Endothelial cell (in vitro differentiated cells): Measurements from ENCODE around the gene BCOR. TPM values are rescaled to one million over a fixed set of nuclear protein-coding genes. Genes with fewer than 3 reads are reported as not detected.

Experiments
- DNase-seq: peaks from one replicate; pipeline ENCODE4 v3.0.0; 2021; ENCODE audit warnings: low spot score
- H3K27ac Mint-ChIP-seq: one replicate; pipeline ENCODE4 v1.8.0; 2021; ENCODE audit warnings: mixed read lengths, inconsistent platforms; ENCODE audit not compliant: unreplicated experiment
- H3K27me3 Mint-ChIP-seq: one replicate; pipeline ENCODE4 v1.8.0; 2021; ENCODE audit warnings: mild to moderate bottlenecking, moderate library complexity, mixed read lengths, inconsistent platforms; ENCODE audit not compliant: unreplicated experiment
- H3K36me3 Mint-ChIP-seq: one replicate; pipeline ENCODE4 v1.8.0; 2021; ENCODE audit warnings: mild to moderate bottlenecking, low read depth, mixed read lengths, inconsistent platforms; ENCODE audit not compliant: unreplicated experiment
- H3K4me1 Mint-ChIP-seq: one replicate; pipeline ENCODE4 v1.8.0; 2021; ENCODE audit warnings: mild to moderate bottlenecking, mixed read lengths, inconsistent platforms; ENCODE audit not compliant: unreplicated experiment
- H3K4me3 Mint-ChIP-seq: one replicate; pipeline ENCODE4 v1.8.0; 2021; ENCODE audit warnings: mild to moderate bottlenecking, mixed read lengths, inconsistent platforms; ENCODE audit not compliant: unreplicated experiment
- H3K9me3 Mint-ChIP-seq: one replicate; pipeline ENCODE4 v1.8.0; 2021; ENCODE audit warnings: mixed read lengths, inconsistent platforms; ENCODE audit not compliant: unreplicated experiment
- total RNA-seq: library from RNA; stranded (reverse); fragmentation: NEBNext Ultra II Directional; extraction: Animal tissue kit (Norgen Biotek cat#: 25700); gene quantifications from one replicate; pipeline ENCODE4 v1.2.1, GENCODE V29; 2021; ENCODE audit not compliant: unreplicated experiment
- TF ChIP-seq, protein P1 (sequence below): fragments of 200-600 bp; sonication (generic); IDR thresholded peaks from one replicate; pipeline ENCODE4 v1.5.0; 2021; ENCODE audit warnings: antibody characterized with exemption; ENCODE audit not compliant: unreplicated experiment

The BCOR gene
- total RNA-seq, 1 donor from 2014 or later, result 34.5 TPM

DNA sequence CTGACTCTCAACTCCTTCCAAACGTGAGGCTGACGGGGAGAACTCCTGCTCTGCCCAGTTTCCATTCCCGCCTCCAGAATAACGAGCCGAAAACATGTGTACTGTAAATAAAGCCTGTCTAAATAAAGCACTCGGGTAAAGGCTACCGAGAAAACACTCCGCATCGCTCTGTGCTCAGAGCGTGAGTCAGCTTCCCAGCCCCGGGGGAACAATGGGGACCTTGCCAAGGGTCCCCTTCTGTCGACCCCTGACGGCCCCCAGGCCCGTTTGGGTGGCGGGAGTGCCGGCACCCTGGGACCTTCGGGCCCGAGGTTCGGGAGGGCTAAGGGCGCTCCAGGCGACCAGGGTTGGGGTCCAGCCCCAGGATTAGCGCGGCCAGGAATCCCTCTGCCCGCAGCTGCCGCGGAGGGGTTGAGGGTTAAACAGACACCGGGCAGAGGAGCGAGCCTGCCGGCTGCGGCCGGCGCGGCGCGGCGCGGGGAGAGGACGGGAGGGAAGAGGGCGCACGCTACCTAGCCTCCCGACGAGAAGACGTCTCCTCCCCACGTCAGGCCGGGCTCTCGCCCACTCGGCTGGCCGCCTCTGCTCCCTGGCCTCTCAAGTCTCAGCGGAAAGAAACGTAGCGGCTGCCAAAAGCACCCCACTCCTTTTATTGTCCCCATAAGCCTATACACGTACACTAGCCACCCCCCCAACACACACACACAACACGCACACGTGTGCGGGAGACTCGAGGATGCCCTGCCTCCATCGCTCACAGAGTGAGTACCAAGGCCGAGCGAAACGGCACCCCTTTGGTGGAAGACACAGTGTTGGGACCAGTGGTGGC lies 85.5 kb downstream of the BCOR start:
- H3K36me3 Mint-ChIP-seq, result no peaks in the 10 kb centered on the region
- TF ChIP-seq, protein P1, sequence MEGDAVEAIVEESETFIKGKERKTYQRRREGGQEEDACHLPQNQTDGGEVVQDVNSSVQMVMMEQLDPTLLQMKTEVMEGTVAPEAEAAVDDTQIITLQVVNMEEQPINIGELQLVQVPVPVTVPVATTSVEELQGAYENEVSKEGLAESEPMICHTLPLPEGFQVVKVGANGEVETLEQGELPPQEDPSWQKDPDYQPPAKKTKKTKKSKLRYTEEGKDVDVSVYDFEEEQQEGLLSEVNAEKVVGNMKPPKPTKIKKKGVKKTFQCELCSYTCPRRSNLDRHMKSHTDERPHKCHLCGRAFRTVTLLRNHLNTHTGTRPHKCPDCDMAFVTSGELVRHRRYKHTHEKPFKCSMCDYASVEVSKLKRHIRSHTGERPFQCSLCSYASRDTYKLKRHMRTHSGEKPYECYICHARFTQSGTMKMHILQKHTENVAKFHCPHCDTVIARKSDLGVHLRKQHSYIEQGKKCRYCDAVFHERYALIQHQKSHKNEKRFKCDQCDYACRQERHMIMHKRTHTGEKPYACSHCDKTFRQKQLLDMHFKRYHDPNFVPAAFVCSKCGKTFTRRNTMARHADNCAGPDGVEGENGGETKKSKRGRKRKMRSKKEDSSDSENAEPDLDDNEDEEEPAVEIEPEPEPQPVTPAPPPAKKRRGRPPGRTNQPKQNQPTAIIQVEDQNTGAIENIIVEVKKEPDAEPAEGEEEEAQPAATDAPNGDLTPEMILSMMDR, result no peak
- H3K27ac Mint-ChIP-seq, result peak overlapping the region; percentile 52
- H3K27me3 Mint-ChIP-seq, result peaks cover 7% of the 10 kb centered on the region
- H3K9me3 Mint-ChIP-seq, result no peaks in the 10 kb centered on the region
- H3K4me3 Mint-ChIP-seq, result peak overlapping the region; percentile 73
- DNase-seq, result peak; percentile 9
- H3K4me1 Mint-ChIP-seq, result peaks cover 27% of the 10 kb centered on the region

DNA sequence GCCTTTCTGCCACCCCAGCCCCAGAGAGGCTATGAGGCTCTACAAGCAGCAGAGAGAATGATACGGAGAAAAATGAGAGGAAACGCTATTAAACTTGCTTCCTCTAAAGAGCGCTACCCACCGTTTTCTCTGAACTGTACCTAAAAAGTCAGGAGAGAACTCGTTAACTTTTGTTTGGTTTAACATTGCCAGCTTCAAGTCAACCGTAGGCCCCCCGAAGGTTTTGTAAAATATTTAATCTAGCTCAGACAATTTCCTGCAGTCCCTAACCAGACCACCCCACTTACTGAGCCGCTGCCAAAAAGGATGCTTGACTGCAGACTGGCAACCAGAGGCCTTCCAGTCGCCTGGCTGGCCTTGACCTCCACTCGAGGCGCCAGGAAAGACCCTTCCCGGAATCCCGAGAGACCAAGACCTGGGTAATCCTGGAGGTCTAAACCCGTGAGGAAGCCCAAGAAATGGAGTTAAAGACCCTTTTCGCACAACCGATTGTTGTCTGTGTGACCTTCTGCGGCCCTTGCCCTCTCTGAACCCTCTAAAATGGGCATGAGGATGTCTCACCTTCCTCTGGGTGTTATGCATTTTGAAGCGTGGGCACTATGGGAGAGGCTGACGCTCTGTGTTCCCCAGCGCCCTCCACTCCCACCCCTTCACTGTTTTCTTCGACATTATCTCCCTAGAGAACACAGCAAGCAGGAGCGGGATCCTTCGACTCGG lies 86.3 kb downstream of the BCOR start:
- Mint-ChIP-seq H3K9me3 (no peaks in the 10 kb centered on the region), H3K27ac (peak overlapping the region; percentile 52), H3K36me3 (no peaks in the 10 kb centered on the region), H3K27me3 (peaks cover 6% of the 10 kb centered on the region), H3K4me1 (peaks cover 33% of the 10 kb centered on the region), H3K4me3 (no peak overlapping the region)
- TF ChIP-seq, protein P1, result no peak
- peak; percentile 3 for DNase-seq

DNA sequence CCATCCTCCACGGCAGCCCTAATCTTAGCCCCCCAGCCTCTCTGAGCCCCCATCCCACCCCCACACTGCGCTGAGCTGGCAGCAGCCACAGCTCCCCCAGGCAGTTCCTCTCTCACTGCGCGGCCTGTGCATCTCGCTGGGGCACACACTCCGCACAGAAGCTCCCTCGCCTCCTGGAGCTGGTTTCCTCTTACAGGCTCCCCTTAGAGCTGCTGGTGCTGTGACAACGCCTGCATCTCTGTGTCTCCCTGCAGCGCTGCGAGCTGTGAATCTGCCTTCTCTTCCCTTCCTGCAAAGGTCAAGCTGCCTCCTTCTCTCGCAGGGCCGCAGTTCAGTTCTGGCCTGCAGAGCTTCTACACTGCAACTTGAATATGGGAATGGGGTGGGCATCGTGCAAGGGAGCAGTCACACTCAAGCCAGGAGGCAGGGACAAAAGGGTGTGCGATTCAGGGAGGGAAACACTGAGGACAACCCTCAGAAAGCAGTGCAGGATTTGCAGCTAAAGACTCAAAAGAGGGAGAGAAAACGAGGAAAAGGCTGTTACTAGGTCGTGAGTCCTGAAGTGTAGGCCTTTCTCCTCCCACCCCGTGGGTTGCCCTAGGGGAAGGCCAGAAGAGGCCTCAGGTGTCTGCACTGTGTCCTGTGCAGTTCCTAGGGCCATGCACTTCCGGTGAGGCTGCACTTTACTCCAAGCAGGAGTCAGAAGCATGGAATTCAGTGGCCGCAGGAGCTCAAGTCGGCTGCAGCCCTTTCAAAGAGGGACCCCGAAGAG lies 87.0 kb downstream of the BCOR start:
- TF ChIP-seq, protein P1, result no peak
- no peak overlapping the region for H3K4me3 Mint-ChIP-seq
- peaks cover 6% of the 10 kb centered on the region for H3K27me3 Mint-ChIP-seq
- H3K27ac Mint-ChIP-seq, result no peak overlapping the region
- peak; percentile 3 for DNase-seq
- no peaks in the 10 kb centered on the region for H3K9me3 Mint-ChIP-seq
- no peaks in the 10 kb centered on the region for H3K36me3 Mint-ChIP-seq
- H3K4me1 Mint-ChIP-seq, result peaks cover 33% of the 10 kb centered on the region

DNA sequence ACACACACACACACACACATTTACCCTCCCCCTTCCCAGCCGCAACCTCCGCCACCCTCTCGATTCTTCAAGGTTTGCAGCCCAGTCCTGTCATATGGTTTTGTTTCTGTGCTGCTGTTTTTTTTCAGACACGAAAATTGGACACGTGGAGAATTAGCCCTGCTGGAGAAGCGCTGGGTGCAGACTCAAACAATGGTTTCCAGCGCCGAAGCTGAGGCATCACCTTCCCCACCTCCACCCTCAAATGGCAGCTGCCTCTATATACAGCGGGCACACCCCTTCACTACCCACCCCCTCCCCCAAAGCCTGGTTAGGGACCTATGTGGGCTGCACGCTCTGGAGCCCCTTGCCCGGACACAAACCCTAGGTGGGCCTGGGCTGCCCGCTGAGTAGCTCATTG lies 87.9 kb downstream of the BCOR start:
- no peaks in the 10 kb centered on the region for H3K36me3 Mint-ChIP-seq
- H3K4me3 Mint-ChIP-seq, result no peak overlapping the region
- peaks cover 30% of the 10 kb centered on the region for H3K4me1 Mint-ChIP-seq
- no peak for DNase-seq
- no peaks in the 10 kb centered on the region for H3K9me3 Mint-ChIP-seq
- peaks cover 5% of the 10 kb centered on the region for H3K27me3 Mint-ChIP-seq
- TF ChIP-seq, protein P1, result no peak
- H3K27ac Mint-ChIP-seq, result no peak overlapping the region
